ENCODE measurements around the gene PARP3.
"Not testable (repeated sequence)": the region's sequence is repeated elsewhere in the genome, so short reads cannot be mapped to it uniquely, and the experiment has no call there.

PARP3 gene

GRCh38 chr3:51941798-51942602, at the start of gene PARP3, which contains the start of gene RRP9:
TSS of gene PARP3 (plus strand) at chr3:51942363. CDS start at chr3:51943356, 993 bp downstream.
TSS of gene RRP9 (minus strand) at chr3:51941904. CDS start at chr3:51941867, 37 bp downstream.
- DNase-seq = peak; percentile 98

- no peak for DNase-seq
Measured at GRCh38 chr3:51894391-51894790, 47.8 kb upstream of the PARP3 start.

GRCh38 chr3:51894939-51895338, 47.2 kb upstream of the PARP3 start:
- DNase-seq = no peak

GRCh38 chr3:51896607-51897305, 45.4 kb upstream of the PARP3 start:
- no peak for DNase-seq

GRCh38 chr3:51897391-51897790, 44.8 kb upstream of the PARP3 start:
- no peak for DNase-seq

GRCh38 chr3:51900043-51900442, 42.1 kb upstream of the PARP3 start:
- DNase-seq = not testable (repeated sequence)

GRCh38 chr3:51902361-51902760, 39.8 kb upstream of the PARP3 start:
- not testable (repeated sequence) for DNase-seq

GRCh38 chr3:51904034-51904823, 37.9 kb upstream of the PARP3 start:
- no peak for DNase-seq

GRCh38 chr3:51908026-51908425, 34.1 kb upstream of the PARP3 start:
- DNase-seq = no peak

GRCh38 chr3:51916418-51916817, 25.7 kb upstream of the PARP3 start:
- DNase-seq = no peak

GRCh38 chr3:51921081-51921578, 21.0 kb upstream of the PARP3 start:
- DNase-seq = no peak

- no peak for DNase-seq
Measured at GRCh38 chr3:51927061-51927977, 14.8 kb upstream of the PARP3 start.

- DNase-seq = no peak
Measured at GRCh38 chr3:51928438-51928837, 13.7 kb upstream of the PARP3 start.

- not testable (repeated sequence) for DNase-seq
Measured at GRCh38 chr3:51928981-51929380, 13.2 kb upstream of the PARP3 start.

- no peak for DNase-seq
Measured at GRCh38 chr3:51929420-51930003, 12.7 kb upstream of the PARP3 start.

- no peak for DNase-seq
Measured at GRCh38 chr3:51930439-51930838, 11.7 kb upstream of the PARP3 start.

- no peak for DNase-seq
Measured at GRCh38 chr3:51931756-51932155, 10.4 kb upstream of the PARP3 start.

GRCh38 chr3:51932471-51933370, 9.4 kb upstream of the PARP3 start:
- no peak for DNase-seq

- DNase-seq = no peak
Measured at GRCh38 chr3:51933471-51934138, 8.6 kb upstream of the PARP3 start.

Measured in NCI-H524 treated with DMSO at 0.1 percent for 48 hours (cell line).